Cardiac fibroblast (primary cell): ENCODE results near the gene TMEM138.

ENCODE experiments used
- DNase-seq, 2 donors: peaks; one replicate each; pipeline versions ENCODE4 v3.0.0 to v3.0.0-alpha.2; 2010; ENCODE audit warnings: low read depth in 2 of 2
- H3K4me3 ChIP-seq, 2 donors: replicated peaks in 1 of 2; 1 replicate in 1 of 2; 2 replicates in 1 of 2; pipeline ENCODE4 v1.5.1; 2011; ENCODE audit warnings: low read depth in 2 of 2, low read length in 2 of 2, mild to moderate bottlenecking in 2 of 2, moderate library complexity in 1 of 2
- TF ChIP-seq, protein P1 (sequence below): IDR thresholded peaks from one replicate; pipeline ENCODE4 v1.5.1; 2011; ENCODE audit warnings: low read depth, mild to moderate bottlenecking, low read length, inconsistent platforms

Gene TMEM138

DNA sequence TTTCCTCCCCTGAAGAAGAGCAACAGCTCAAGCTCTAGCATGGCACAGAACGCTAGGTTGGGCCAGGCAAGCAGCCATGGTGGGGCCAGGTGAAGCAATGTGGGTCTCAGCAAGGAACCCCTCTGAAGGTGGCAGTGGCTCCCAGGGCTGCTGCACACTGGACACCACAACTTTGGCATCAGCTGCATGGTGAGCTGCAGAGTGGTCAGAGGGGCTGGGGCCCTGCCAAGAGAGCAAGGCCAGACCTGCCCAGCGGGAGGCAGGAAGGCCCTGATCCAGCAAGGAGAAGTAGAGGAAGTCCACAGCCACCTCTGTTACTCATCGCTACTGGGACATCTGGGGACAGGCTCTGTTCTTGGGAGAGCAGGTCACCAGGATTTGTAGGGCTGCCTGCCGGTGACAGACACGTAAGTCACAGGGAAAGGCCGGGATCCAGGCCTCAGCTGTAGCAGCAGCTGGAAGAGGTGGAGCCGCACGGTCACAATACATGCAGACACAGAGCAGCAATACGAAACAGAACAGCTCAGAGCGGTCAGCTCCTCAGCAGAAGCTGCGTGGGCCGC lies 12.9 kb upstream of the TMEM138 start:
- H3K4me3 ChIP-seq: no peak overlapping the region
- DNase-seq: no peak
- TF ChIP-seq, protein P1, sequence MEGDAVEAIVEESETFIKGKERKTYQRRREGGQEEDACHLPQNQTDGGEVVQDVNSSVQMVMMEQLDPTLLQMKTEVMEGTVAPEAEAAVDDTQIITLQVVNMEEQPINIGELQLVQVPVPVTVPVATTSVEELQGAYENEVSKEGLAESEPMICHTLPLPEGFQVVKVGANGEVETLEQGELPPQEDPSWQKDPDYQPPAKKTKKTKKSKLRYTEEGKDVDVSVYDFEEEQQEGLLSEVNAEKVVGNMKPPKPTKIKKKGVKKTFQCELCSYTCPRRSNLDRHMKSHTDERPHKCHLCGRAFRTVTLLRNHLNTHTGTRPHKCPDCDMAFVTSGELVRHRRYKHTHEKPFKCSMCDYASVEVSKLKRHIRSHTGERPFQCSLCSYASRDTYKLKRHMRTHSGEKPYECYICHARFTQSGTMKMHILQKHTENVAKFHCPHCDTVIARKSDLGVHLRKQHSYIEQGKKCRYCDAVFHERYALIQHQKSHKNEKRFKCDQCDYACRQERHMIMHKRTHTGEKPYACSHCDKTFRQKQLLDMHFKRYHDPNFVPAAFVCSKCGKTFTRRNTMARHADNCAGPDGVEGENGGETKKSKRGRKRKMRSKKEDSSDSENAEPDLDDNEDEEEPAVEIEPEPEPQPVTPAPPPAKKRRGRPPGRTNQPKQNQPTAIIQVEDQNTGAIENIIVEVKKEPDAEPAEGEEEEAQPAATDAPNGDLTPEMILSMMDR: no peak

DNA sequence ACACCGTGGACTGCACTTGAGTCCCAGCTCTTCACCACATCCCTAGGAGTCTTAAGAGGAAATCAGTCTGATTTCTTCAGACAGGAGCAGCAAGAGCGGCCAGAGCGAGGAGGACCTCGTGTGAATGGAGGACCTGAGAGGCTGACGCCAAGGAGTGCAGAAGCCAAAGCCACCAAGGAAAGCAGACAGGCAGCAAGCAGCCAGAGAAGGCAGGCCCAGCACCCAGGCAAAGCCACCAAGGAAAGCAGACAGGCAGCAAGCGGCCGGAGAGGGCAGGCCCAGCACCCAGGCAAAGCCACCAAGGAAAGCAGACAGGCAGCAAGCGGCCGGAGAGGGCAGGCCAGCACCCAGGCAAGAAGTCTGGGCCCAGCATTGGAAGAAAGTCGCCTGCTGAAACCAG lies 12.3 kb upstream of the TMEM138 start:
- TF ChIP-seq, protein P1: no peak
- H3K4me3 ChIP-seq: no peak overlapping the region
- no peak for DNase-seq

DNA sequence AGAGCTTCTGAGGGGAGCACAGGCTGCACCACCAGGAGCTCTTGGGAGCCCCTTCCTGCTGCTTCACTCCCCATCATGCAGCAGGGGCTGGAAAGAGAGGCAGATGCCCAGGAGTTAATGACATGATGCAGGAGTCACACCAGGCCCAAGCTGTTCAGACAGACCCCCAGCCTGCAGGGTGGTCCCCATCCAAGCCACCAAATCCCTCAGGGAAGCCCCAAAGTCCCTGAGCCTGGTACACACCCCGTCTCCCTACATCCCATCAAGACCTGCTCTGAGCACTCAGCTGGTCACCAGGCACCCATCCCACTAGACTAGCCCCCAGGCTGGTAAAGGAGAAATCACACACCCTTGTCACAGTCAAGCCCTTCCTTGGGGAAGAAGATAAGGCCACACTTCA lies 11.8 kb upstream of the TMEM138 start:
- no peak overlapping the region for H3K4me3 ChIP-seq
- TF ChIP-seq, protein P1: no peak
- DNase-seq: no peak

DNA sequence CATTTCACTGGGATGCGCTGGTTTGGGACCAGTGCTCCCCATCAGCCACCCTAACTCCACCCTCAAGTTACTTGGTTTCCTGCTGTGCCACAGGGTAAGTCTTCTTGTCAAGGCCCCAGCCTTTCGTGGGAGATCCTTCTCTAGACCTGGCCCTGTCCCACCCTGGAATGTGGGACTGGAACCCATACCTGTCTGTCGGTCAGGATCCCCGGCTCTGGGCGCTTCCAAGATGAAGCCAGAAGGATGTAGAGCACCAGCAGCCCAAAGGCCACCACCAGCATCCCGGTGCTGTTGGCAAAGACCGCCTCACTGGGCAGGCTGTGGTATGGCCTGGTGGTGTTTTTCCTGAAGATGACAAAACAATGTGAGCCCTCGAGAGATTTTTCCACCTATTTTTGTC lies 11.4 kb upstream of the TMEM138 start:
- TF ChIP-seq, protein P1: no peak
- no peak for DNase-seq
- H3K4me3 ChIP-seq: no peak overlapping the region

DNA sequence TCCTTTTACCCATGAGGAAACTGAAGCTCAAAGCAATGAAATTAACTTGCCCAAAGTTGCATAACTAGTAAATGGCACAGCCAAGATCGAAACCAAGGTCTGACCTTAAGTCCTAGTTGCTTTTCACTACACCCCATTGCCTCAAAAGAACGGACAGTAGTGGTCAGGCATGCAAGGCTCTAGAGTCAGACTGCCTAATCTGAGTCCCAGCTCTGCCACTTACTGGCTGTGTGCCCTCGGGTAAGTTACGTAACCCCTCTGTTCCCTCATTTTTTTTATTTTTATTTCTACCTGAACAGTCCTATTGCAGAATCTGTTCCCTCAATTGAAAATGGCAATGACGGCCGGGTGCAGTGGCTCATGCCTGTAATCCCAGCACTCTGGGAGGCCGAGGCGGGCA lies 10.1 kb upstream of the TMEM138 start:
- no peak overlapping the region for H3K4me3 ChIP-seq
- TF ChIP-seq, protein P1: no peak
- no peak for DNase-seq

DNA sequence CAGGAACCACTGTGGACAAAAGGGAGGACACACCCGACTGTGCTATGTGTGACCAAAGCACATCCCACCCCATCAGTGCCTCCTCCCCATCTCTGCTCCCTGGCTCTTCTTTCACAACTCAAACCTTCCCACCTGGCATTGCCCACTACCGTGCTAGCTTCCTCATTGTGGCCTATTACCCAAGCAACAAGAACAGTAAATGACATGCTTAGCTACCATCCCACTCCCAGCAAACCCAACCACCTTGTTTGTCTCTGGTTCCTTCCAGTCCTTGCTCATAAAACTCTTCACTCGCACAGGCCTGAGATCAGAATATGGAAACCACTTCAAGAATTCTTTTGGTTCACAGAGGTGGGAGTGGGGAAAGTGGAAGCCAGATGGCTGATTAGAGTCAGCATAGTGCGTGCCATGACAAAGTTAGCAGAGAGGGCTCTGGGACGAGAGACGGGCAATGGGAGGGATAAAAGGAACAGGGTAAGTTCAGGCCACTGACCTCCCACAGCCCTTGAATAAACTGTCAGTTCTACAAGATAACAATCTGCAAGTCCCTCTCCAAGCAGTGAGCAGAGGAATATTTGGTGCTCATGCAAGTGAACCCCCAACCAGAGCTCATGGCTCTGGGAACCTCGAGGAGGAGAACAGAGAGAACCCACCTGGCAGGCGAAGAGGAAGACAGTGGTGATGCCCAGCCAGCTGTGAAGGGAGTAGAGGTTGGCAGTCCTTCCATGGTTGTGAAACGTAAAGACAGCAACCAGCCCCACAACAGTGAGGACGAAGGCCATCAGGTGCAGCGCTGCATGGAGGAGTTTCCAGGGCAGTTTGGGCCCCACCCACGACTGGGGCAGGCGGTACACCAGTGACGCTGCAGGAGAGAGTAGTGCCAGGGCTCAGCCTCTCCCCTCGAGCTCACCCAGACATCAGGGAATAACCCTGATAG lies 8.8 kb upstream of the TMEM138 start:
- DNase-seq: no peak
- TF ChIP-seq, protein P1: no peak
- no peak overlapping the region for H3K4me3 ChIP-seq
